Loucy (cell line): Measurements from ENCODE around the gene NDE1.
"Not testable (repeated sequence)": the region's sequence is repeated elsewhere in the genome, so short reads cannot be mapped to it uniquely, and the experiment has no call there.

Source experiments
- H2AFZ ChIP-seq: fragments of 200-600 bp; sonication (generic); 2 replicates; pipeline ENCODE4 v1.6.0; 2016; ENCODE audit warnings: antibody characterized with exemption, mild to moderate bottlenecking, low read length, moderate library complexity
- H3F3A ChIP-seq: fragments of 200-600 bp; 2 replicates; pipeline ENCODE4 v1.6.0; 2016; ENCODE audit warnings: antibody characterized with exemption, low read depth, mild to moderate bottlenecking
- H3K27me3 ChIP-seq: fragments of 200-600 bp; sonication (generic); 2 replicates; pipeline ENCODE4 v1.6.1; 2014; ENCODE audit warnings: low read length, mild to moderate bottlenecking; ENCODE audit not compliant: insufficient read depth, poor library complexity, severe bottlenecking
- H3K36me3 ChIP-seq: fragments of 200-600 bp; sonication (generic); 2 replicates; pipeline ENCODE4 v1.6.1; 2016; ENCODE audit warnings: low read length; ENCODE audit not compliant: insufficient read depth
- H3K4me1 ChIP-seq: fragments of 200-600 bp; sonication (generic); 2 replicates; pipeline ENCODE4 v1.5.1; 2014; ENCODE audit warnings: low read length, mild to moderate bottlenecking; ENCODE audit not compliant: insufficient read depth, poor library complexity, severe bottlenecking
- H3K4me2 ChIP-seq: fragments of 200-600 bp; sonication (generic); 2 replicates; pipeline ENCODE4 v1.6.0; 2014; ENCODE audit warnings: antibody characterized with exemption, low read length, low read depth, mild to moderate bottlenecking; ENCODE audit not compliant: poor library complexity, severe bottlenecking
- H3K4me3 ChIP-seq: fragments of 200-600 bp; sonication (generic); 2 replicates; pipeline ENCODE4 v1.5.1; 2014; ENCODE audit warnings: low read length, mild to moderate bottlenecking, mixed read lengths; ENCODE audit not compliant: poor library complexity, severe bottlenecking
- H3K79me2 ChIP-seq: fragments of 200-600 bp; sonication (generic); 2 replicates; pipeline ENCODE4 v1.6.1; 2014; ENCODE audit warnings: low read length; ENCODE audit not compliant: insufficient read depth
- H3K9ac ChIP-seq: fragments of 200-600 bp; sonication (generic); 2 replicates; pipeline ENCODE4 v1.6.0; 2014; ENCODE audit warnings: mild to moderate bottlenecking, low read depth, low read length, moderate library complexity; ENCODE audit not compliant: poor library complexity, severe bottlenecking
- H3K9me2 ChIP-seq: fragments of 200-600 bp; sonication (generic); replicated peaks from 2 replicates; pipeline ENCODE4 v1.6.1; 2016; ENCODE audit warnings: low read depth, low read length, mixed read lengths
- H3K9me3 ChIP-seq: fragments of 200-600 bp; sonication (generic); 2 replicates; pipeline ENCODE4 v1.6.1; 2014; ENCODE audit warnings: mild to moderate bottlenecking, antibody characterized with exemption, low read length, low read depth; ENCODE audit not compliant: insufficient read depth
- H4K20me1 ChIP-seq: fragments of 200-600 bp; sonication (generic); 2 replicates; pipeline ENCODE4 v1.6.0; 2014; ENCODE audit warnings: antibody characterized with exemption, low read length, mild to moderate bottlenecking; ENCODE audit not compliant: insufficient read depth, poor library complexity, severe bottlenecking
- CTCF ChIP-seq: fragments of 200-600 bp; sonication (generic); conservative IDR thresholded peaks from 2 replicates; pipeline ENCODE4 v1.5.1; 2014; ENCODE audit warnings: mild to moderate bottlenecking, antibody characterized with exemption, low read length
- EZH2phosphoT487 ChIP-seq: fragments of 200-600 bp; IDR thresholded peaks from 2 replicates; pipeline ENCODE4 v1.6.1; 2018; ENCODE audit warnings: antibody characterized with exemption, mild to moderate bottlenecking, moderate library complexity, borderline replicate concordance

Gene NDE1

GRCh38 chr16:15643946-15644250 is 6.1 kb upstream of the NDE1 start:
- Histone ChIP-seq H3K4me2 (peak overlapping the region; percentile 72), H3K9me3 (no peaks in the 10 kb centered on the region), H2AFZ (peak overlapping the region; percentile 92; the same call in 1 of the 2 replicates), H3K9ac (peak overlapping the region; percentile 92), H3F3A (no peaks in the 10 kb centered on the region), H3K4me1 (peaks cover 26% of the 10 kb centered on the region), H3K4me3 (peak overlapping the region; percentile 94), H3K9me2 (no peaks in the 10 kb centered on the region), H4K20me1 (peaks cover 11% of the 10 kb centered on the region), H3K36me3 (peaks cover 3% of the 10 kb centered on the region; the same call in 1 of the 2 replicates), H3K27me3 (no peaks in the 10 kb centered on the region), H3K79me2 (peaks cover 28% of the 10 kb centered on the region)
- TF ChIP-seq CTCF, result no peak
- TF ChIP-seq EZH2phosphoT487, result no peak

GRCh38 chr16:15644267-15644961 is 5.6 kb upstream of the NDE1 start:
- Histone ChIP-seq H3K4me1 (peaks cover 26% of the 10 kb centered on the region), H3K9ac (peak overlapping the region; percentile 92), H3K4me3 (peak overlapping the region; percentile 94), H3K79me2 (peaks cover 28% of the 10 kb centered on the region), H3K9me2 (no peaks in the 10 kb centered on the region), H3K4me2 (peak overlapping the region; percentile 72), H2AFZ (no peak overlapping the region), H3K27me3 (no peaks in the 10 kb centered on the region), H3K36me3 (no peaks in the 10 kb centered on the region), H3K9me3 (no peaks in the 10 kb centered on the region), H4K20me1 (peaks cover 11% of the 10 kb centered on the region), H3F3A (no peaks in the 10 kb centered on the region)
- TF ChIP-seq CTCF (no peak), EZH2phosphoT487 (no peak)

- H3K9me2 ChIP-seq, H3K9me3 ChIP-seq, H2AFZ ChIP-seq, H3K9ac ChIP-seq, H3K27me3 ChIP-seq, H3K4me2 ChIP-seq, H3K36me3 ChIP-seq, H3F3A ChIP-seq, H3K4me3 ChIP-seq: not testable (repeated sequence)
- Histone ChIP-seq H3K4me1 (peaks cover 26% of the 10 kb centered on the region), H4K20me1 (peaks cover 11% of the 10 kb centered on the region), H3K79me2 (peaks cover 28% of the 10 kb centered on the region)
These were observed 5.0 kb upstream of the NDE1 start for GRCh38 chr16:15644962-15645465.

GRCh38 chr16:15646557-15647293 is 3.3 kb upstream of the NDE1 start:
- not testable (repeated sequence) for H3K4me3 ChIP-seq, H3F3A ChIP-seq, H3K9ac ChIP-seq, H3K27me3 ChIP-seq, H3K36me3 ChIP-seq, H3K9me3 ChIP-seq, H3K4me2 ChIP-seq, H4K20me1 ChIP-seq, H3K9me2 ChIP-seq, H2AFZ ChIP-seq
- peaks cover 14% of the 10 kb centered on the region for H3K4me1 ChIP-seq
- peaks cover 27% of the 10 kb centered on the region for H3K79me2 ChIP-seq
